ENCODE measurements around the gene SLC9A5. TPM values are rescaled to one million over a fixed set of nuclear protein-coding genes. Genes with fewer than 3 reads are reported as not detected.

The SLC9A5 gene
- total and polyA plus RNA-seq, 2 donors (not counting 3 experiments of a cell fraction or from before 2014, with no cell fraction given): 2.7 to 2.8 TPM

- Histone ChIP-seq H3K27ac (ENCODE audit: insufficient read depth, low read depth, low read length) (no peak within 1 kb of the TSS), H3K27me3 (ENCODE audit: control insufficient read depth in 2 of 2, insufficient read depth in 2 of 2, low read length in 2 of 2) (no peaks in the 10 kb centered on the region), H3K9me3 (replicated peaks; ENCODE audit: control insufficient read depth, insufficient read depth, low read length) (no peaks in the 10 kb centered on the region), H3K79me2 (ENCODE audit: control insufficient read depth, insufficient read depth, low read length) (peaks cover 25% of the 10 kb centered on the region), H3K9ac (replicated peaks; ENCODE audit: extremely low read depth, insufficient read depth, low read length) (no peak within 1 kb of the TSS), H3K4me3 (replicated peaks in 1 of 3; ENCODE audit: insufficient read depth in 1 of 3, low read depth in 1 of 3, low read length in 3 of 3) (no peak within 1 kb of the TSS), H3K4me1 (ENCODE audit: control insufficient read depth, extremely low read depth, insufficient read depth, low read length) (peaks cover 3% of the 10 kb centered on the region), H4K20me1 (replicated peaks; ENCODE audit: control insufficient read depth, extremely low read depth, insufficient read depth, low read length) (no peaks in the 10 kb centered on the region), H3K36me3 (ENCODE audit: control insufficient read depth in 2 of 2, extremely low read depth in 1 of 2, insufficient read depth in 2 of 2, low read length in 2 of 2) (peaks cover 18 to 70% of the 10 kb centered on the region in 2 experiments), H3K9me1 (replicated peaks; ENCODE audit: control insufficient read depth, extremely low read depth, insufficient read depth, low read length) (no peaks in the 10 kb centered on the region), H3K4me2 (ENCODE audit: insufficient read depth, low read length) (no peak within 1 kb of the TSS), H2AFZ (ENCODE audit: low read depth, low read length) (no peak within 1 kb of the TSS)
- FAIRE-seq (no peak), DNase-seq (ENCODE audit: low read depth, low spot score) (no peak)
- no TSS peak for BruUV-seq (replicated peaks)
- CTCF ChIA-PET: interaction anchor here (0.7 to 2.4 kb wide), 10 partner anchors 10 to 245 kb away, joined by 3 to 15 read pairs (median 6); partner anchors contain the start of gene EXOC3L1
- dilution Hi-C loops (cut with MboI; ENCODE audit: extremely low pct_ligation_motif_present, low sequenced_read_pairs): no loop called here
- TF ChIP-seq CTCF (IDR thresholded peaks at IDR 0.05; ENCODE audit: extremely low read depth in 1 of 2, insufficient read depth in 1 of 2, low read depth in 1 of 2, low read length in 2 of 2) (peak; percentile 28 to 44), POLR2AphosphoS5 (IDR thresholded peaks at IDR 0.05; ENCODE audit: insufficient read depth, low read depth, low read length) (peak; percentile 30), JUN (IDR thresholded peaks at IDR 0.05; ENCODE audit: borderline replicate concordance, insufficient read depth, insufficient read length, low read depth) (no peak)
- intact Hi-C loops (cut with micrococcal nuclease): loop anchor here (2.0 to 10.0 kb wide), 2 partner anchors 18 to 196 kb away; partner anchors contain the start of gene TPPP3
- POLR2A ChIA-PET: no interaction called here
These were observed 49.6 kb upstream of the SLC9A5 start, which contains the start of gene ELMO3 for GRCh38 chr16:67199011-67199807. ELMO3 (plus strand) TSS chr16:67199131; CDS start chr16:67199327, 196 bp downstream.

Data from endothelial cell of umbilical vein (primary cell).